GM03348 (cell line): ENCODE results near the gene RASGEF1B.
"Not testable (repeated sequence)": the region's sequence is repeated elsewhere in the genome, so short reads cannot be mapped to it uniquely, and the experiment has no call there.

Source experiments
- DNase-seq: peaks from one replicate; pipeline ENCODE4 v3.0.0; 2012; ENCODE audit warnings: low spot score

Gene RASGEF1B

DNA sequence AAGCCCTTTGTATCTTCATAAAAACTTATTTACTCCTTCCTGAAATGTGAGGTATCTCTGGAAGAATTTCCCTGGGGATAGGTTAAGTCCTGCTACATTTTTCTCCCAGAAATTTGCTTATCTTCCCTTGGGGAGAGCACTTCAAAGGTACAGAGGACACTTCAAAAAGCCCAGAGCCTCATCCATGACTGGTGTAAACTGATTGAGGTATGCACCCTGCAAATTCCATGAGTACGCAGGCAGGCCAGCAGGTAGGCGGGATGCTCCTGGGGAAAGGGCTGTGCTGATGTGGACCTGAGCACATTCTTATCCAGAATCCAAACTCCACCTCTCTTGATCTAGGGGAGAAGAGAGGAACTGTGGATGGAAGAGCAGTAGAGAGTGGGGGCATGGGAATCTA lies 26.3 kb upstream of the RASGEF1B start:
- no peak for DNase-seq

DNA sequence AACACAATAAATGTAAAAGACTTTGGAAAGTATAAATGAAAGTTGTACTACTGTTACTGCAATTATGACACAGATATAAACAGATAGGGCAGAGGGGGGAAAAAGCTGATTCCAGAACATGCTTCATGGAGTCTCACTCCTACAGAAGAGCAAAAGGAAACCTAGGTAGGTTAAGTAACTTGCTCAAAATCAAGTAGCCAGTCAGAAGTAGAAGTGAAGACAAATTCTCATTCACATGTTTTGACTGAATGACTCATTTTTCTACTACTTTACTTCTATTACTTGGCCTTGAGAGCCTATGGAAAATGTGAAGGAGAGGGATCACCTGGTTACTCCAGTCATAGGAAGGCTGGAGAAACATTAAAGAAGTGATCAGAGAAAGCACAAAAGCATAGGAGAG lies 23.6 kb upstream of the RASGEF1B start:
- DNase-seq: no peak

DNA sequence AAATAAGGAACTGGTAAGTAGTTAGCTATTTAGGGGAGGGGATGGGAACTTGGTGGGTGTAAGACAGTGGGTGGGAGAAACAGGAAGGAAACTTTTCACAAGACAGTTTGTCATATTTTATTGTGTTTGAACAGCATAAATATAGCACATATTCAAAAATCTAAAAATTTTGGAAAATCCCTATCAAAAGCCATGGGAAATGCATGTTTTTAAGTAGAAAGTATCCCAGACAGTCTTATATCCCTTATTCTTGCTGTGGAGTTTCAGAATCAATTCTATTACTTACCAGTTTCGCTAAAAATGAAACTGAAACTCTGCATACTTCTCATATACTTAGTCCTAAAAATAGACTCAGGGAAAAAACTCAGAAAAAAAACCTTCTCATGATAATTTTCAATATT lies 22.3 kb upstream of the RASGEF1B start:
- no peak for DNase-seq

DNA sequence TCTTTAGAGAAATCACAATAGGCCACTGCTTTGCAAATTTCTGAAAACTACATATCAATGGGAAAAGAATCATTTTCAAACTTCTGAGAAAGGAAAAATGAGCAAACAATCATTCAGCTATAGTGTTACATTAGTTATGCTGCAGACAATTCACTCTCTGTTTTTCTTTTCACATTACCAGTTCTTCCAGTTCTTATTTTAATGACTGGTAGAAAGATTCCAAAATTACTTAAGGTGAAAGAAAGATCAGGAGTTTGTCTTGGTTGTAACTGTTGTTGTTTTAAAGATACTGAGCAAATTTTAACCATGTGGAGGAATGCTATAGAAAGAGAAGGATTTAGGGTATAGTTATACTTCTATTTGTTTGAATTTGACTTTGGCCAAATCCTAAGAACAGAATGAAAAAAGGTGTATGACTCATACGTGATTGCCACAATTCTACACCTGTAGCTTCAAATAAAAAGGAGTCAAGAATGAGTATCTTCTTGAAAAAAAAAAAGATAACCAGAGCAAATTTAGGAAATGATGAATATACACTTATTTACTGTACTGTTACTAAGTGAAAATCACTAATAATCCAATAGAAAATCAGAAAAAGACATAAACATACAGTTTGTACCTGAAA lies 21.0 kb upstream of the RASGEF1B start:
- no peak for DNase-seq

DNA sequence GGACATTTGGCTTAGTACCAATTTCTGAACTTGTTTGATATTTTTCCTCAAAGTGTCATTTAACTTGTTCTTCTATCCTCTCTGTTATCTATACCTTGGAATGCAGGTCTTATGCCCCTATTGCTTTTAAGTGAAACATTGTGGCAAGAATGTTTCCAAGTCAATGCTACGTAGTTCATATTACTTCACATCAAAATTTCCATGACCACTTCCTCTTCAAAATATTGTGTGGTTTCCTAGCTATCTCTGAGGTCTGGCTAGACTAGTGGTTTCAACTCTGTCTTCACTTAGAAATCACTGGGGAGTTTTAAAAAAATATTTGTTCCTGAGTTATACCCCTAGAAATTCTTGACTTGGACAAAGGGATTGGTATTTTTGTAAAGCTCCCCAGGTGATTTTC lies 20.2 kb upstream of the RASGEF1B start:
- no peak for DNase-seq

DNA sequence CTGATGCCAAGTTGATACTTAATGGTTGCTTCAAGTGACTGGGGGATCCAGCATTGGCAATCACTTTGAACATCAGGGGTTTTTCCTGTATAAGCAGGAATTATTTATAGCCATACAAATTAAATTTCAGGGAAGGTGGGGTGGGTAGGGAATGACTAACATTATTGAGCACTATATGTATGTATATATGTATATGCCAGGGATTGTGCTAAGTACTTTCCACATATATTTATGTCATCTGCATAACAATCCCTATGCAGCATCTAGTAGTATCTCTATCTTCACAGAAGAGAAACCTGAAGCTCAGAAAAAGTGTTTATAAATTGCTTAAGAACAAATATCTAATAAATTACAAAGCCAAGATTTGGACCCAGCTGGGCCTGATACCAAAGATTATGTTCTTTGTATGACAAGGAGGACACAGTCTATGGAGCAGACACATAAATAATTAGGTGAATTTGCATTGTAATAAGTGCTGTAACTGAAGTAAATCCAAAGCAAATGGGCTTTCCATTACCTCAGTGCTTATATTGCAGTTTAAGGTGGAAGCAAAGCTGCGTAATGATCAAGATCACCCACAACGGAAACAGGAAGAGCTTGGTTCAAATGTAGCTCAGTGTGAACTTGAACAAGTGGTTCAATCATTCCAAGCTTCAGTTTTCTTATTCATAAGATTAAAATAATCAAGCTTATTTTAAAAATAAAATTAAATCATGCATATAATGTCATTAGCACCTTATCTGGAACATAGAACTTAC lies 18.9 kb upstream of the RASGEF1B start:
- no peak for DNase-seq

DNA sequence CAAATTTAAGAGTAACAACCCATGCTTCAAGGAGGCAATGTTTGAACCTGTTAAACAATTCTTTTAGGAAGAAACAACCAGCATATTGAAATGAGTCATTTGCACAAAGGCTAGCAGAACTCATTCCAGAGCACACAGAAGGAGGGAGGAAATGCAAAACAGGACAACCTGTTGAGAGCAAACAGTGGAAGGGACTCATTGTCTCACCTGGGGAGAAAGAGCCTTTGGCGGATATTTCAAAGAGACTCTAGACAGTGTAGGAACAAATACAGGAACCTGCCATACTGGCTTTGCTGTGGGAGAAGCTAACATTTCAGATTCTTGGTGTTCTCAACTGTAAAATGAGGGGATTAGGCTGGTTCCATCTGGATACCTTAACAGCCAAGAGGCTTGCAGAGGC lies 14.8 kb upstream of the RASGEF1B start:
- DNase-seq: no peak

DNA sequence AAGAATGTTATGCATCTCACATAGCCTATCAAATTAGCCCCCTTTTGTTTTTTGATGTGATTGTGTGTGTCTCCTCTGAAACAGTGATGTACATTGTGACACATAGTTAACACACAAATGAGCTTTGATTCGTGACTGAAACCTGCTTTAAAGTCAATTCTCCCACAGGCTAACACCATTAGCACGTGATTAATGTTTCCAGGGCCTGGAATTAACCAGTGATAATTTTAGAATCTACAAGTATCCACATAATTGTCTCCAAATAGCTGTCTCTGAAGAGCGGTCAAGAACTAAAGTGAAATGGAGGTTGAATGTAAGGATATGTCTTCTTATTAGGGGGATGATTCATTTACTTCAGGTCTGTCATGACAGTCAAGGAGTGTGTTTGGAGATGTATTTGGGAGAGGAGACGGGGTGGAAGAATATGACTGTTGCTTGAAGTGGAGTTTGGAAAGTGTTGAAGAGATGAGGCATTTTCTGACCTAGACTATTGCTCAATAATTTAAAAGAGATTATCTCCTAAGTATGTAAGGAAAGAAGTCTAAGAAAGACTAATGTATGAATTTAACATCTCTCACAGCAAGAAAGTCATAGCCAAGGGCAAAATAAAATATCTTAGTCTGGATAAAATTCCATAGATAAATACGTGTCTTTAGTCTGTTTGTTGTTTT lies 13.7 kb upstream of the RASGEF1B start:
- no peak for DNase-seq

DNA sequence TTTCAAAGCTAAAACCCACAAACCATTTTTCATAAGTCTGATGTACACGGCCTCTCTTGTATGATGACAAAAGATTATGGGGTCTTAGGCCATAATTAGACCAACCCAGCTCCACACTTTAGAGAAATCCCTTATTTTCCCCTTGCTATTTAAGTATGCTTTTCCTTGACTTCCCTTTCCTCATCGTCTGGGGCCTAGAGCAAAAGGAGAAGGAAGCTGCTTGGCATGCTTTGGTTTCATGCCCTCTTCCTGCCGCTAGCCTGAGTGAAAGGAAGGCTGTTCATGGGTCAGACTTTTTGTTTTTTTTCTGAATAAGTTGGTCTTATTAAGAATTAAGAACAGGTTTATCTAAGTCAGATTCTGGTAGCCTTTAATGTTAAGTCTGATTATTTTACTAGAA lies 10.6 kb upstream of the RASGEF1B start:
- DNase-seq: no peak

DNA sequence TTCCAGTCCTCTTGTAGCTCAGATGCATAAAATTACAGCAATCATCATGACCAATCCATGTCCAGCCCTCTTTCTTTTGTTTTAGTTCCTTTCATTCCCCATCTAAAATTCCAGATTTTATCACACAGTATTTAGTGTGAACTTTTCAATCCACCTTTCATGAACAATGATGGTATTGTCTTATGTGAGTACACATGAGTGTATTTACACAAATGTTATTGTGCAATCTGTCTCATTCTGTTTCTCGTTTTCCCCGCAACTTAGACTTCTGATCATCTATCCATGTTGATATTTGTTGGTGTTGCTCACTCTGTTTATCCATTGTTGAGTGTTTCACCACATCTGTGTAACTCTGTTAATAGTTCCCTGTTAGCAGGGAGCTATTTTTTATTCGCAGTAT lies 9.4 kb upstream of the RASGEF1B start:
- DNase-seq: no peak

DNA sequence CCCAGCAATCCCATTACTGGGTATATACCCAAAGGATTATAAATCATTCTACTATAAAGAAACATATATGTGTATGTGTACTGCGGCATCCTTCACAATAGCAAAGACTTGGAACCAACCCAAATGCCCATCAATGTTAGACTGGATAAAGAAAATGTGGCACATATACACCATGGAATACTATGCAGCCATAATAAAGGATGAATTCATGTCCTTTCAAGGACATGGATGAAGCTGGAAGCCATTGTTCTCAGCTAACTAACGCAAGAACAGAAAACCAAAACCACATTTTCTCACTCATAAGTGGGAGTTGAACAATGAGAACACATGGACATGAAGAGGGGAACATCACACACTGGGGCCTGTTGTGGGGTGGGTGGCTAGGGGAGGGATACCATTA lies 7.9 kb upstream of the RASGEF1B start:
- not testable (repeated sequence) for DNase-seq

DNA sequence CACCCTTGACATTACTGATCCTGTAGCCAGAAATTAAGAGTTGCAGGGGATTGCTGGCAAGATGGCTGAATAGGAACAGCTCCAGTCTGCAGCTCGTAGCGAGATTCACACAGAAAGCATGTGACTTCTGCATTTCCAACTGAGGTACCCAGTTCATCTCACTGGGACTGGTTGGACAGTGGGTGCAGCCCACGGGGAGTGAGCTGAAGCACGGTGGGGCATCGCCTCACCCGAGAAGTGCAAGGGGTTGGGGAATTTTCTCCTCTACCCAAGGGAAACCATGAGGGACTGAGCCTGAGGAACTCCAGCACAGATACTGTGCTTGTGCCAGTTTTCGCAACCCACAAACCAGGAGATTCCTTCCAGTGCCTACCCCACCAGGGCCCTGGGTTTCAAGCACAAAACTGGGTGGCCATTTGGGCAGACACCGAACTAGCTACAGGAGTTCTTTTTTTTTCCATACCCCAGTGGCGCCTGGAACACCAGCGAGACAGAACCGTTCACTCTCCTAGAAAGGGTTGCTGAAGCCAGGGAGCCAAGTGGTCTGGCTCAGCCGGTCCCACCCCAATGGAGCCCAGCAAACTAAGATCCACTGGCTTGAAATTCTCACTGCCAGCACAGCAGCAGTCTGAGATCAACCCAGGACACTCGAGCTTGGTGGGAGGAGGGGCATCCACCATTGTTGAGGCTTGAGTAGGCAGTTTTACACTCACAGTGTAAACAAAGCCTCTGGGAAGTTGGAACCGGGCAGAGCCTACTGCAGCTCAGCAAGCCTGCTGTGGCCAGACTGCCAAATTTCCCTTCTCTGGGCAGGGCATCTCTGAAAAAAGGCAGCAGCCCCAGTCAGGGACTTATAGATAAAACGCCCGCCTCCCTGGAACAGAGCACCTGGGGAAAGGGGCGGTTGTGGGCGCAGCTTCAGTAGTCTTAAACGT lies 1.9 kb upstream of the RASGEF1B start:
- DNase-seq: not testable (repeated sequence)

DNA sequence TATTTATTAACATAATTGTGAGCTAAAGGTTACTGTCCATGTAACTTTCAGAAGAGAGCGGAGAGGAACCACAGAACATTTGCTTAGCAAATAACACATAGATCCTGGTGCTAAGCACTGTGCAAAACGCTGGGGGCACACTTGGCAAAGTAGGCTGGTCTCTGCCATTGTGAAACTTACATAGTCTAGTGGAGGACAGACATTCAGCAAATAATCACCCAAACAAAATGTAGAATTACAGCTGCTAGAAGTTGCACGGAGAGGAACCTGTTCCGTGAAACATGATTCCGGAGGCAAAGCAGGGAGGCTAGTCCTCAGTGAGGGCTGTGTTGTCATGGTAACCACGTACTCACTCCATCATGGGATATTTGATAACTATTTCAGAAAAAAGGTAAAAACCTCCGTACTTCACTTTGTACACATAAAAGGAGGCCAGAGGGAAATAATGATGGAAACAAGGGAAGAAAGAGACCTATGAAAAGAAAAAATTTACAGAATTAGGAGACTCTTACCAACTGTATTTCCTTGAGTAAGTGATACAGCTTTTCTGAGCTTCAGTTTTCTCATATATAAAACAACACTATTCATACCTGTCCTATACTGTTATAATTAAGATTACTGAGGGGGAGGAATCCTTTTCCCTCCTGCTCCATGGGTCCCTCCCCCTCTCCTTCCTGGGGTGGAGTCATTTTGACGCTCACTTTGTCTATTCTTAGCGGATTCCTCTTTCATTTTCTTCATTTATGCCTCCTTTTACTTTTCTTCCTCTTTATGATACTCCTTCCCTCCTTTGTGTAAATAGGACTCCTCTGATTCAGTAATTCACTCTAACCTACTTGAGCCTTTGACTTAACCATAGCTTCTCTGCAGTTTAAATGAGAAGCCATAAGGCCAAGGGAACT lies 825 bp upstream of the RASGEF1B start:
- peak; percentile 41 for DNase-seq

DNA sequence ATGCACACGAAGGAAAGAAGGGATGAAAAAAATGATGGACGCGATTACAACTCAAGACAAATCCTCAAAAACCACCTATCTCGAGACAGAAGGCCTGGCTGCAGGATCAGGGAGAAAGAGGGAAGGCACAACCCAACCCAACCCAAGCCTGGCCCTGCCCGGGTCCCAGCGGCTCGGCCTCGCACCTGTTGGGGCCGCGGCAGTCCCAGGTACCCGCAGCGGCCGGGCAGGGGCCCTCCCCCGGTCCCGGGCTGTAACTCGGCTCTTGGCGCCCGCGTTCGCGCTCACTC lies 464 bp downstream of the RASGEF1B start:
- no peak for DNase-seq

DNA sequence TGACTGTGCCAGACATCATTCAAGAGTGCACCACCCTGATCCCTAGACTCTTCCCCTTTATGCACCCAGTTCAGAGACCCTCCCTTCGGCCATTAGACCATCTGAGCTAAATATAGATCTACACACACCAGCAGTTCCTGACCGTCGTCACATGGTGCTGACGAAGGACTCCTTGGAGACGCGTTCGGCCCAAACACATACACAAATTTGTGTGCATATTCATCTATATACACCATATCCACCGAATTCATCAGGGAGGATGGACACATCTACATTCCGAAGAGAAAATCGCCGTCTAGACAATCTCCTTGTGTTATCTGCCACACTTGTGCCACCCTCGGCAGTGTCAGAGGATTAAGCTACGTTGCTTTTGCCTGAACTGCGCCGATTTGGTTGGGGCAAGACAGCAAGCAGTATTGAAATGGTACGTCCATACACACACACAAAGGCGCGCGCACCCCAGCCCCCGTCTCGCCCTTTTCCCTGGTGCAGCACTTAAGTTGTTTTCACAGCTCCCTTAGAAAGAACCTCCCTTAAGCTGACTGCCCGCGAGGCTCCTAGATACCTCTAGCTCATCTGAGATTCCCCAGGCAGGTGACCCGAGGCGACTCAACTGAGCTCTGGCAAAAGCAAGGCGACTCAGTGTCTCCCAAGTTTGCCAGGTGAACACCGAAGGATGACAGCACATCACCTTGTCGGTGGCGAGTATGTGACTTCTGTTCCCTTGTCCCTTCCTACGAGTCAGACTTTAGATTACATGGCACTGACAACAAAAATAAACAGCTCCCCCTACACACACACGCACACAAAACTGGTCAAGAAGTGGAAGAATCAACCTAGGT lies 1.0 kb downstream of the RASGEF1B start:
- no peak for DNase-seq

DNA sequence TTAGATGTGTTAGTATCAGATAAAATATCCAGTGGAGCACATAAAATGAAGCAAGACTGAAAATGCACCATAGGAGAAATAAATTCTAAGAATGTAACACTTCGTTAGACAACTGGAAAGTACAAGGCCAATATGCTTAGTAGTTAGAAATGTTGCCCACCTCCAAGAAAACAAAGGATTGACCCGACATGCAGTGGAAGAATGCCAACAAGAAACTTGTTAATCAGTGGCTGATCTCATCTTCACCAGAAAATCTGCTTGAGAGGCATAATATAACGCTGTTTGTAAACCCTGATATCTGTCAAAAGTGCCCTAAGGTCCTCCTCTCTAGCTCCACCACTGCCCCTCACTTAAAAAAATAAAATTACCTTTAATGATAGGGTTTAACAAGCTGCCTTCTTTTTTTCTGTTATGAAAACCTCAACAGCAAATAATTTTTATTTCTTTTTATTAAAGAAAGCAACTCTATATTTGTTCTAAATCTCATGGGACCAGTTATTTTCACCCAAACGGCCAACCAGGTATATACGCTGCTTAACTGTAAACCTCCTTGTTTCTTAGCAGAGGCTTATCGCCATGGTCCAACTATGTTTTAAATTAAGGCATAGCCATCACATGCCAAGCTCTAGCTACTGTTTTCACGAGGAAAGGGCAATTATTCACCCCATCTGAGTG lies 1.8 kb downstream of the RASGEF1B start:
- no peak for DNase-seq

DNA sequence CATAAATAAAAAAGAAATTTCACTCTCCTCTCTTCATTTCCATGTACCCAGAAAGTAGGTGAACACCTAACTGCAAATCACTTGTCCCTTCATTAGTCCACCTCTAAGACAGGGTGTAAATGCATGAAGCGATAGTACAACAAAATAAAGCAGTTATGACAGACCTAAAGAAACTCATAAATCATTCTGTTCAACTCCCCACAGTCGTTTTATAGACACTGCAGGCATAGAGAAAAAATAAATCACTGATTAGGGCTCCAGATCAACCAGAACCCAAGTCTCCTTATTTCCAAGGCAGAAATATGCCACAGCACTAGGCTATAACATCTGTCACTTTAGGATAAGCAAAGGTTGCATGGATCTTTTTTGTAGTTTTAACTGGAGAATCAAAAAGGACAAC lies 3.0 kb downstream of the RASGEF1B start:
- DNase-seq: no peak

DNA sequence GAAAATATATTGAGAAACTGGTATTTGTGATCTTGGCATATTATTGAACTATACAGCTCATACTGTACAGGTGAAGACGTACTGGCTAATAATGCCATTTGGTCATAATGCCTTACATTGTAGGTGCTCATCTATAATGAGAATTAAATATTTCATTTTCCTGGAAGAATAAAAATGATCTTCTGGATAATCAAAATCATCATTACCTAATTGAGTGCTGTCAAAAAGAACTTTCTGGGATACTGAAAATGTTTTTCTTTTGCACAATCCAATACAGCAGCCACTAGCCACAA lies 4.1 kb downstream of the RASGEF1B start:
- no peak for DNase-seq

DNA sequence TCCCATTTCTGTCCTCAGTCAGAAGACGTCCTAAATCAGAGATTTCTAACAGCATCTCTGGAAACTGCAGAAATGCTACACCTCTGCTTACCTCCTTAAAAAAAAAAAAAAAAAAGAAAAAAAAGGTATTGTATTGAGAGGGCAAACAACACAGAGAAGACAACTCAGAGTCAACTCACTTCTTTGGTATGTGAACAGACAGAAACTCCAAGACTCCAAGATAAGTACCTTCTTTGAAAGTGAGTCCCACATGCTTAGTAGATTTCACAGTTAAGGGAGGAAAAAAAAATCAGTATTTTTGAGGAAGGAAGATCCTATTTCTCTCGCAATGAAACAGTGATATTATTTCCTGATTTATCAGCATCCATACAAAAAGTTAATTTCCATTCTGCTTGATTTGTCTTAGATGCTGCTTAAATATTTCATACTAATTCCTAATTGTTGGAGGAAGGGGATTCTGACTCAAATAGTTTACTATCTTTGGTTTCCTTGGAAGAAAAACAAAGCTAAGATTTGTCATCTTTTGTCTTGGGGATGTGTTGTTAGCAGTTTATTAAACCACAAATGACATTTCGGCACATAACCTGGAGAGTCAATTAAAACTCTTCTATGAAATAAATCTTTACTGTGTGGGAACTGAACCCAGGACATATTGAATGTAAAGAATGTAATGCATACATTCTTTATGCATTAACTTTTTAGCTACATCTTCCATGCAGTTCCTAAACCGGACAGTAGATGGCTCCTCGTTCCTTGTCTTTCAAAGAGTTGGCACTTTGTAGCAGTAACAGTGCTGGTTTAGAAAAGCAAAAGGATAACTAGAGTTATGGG lies 4.7 kb downstream of the RASGEF1B start:
- peak; percentile 65 for DNase-seq
